HEK293T (cell line): ENCODE results near the gene LMF1.

Experiments used
- BHLHE40 ChIP-seq: fragments of 450-650 bp; IDR thresholded peaks from 2 replicates; pipeline ENCODE4 v1.6.1; 2016; ENCODE audit warnings: mild to moderate bottlenecking, moderate library complexity, borderline replicate concordance
- FOXK2 ChIP-seq: fragments of 450-650 bp; IDR thresholded peaks from 2 replicates; pipeline ENCODE4 v1.6.1; 2016; ENCODE audit warnings: mild to moderate bottlenecking
- FOXM1 ChIP-seq: fragments of 450-650 bp; IDR thresholded peaks from 2 replicates; pipeline ENCODE4 v1.6.1; 2017; ENCODE audit warnings: mild to moderate bottlenecking, borderline replicate concordance
- HDGF ChIP-seq: fragments of 450-650 bp; IDR thresholded peaks from 2 replicates; pipeline ENCODE4 v1.6.1; 2017; ENCODE audit warnings: antibody characterized with exemption, borderline replicate concordance
- NFRKB ChIP-seq: fragments of 450-650 bp; IDR thresholded peaks from 2 replicates; pipeline ENCODE4 v1.6.1; 2016; ENCODE audit warnings: mild to moderate bottlenecking, moderate library complexity
- SP1 ChIP-seq: fragments of 450-650 bp; IDR thresholded peaks from 2 replicates; pipeline ENCODE4 v1.6.1; 2017
- SUZ12 ChIP-seq: fragments of 450-650 bp; IDR thresholded peaks from 2 replicates; pipeline ENCODE4 v1.6.1; 2016; ENCODE audit warnings: mild to moderate bottlenecking
- TARDBP ChIP-seq: fragments of 450-650 bp; IDR thresholded peaks from 2 replicates; pipeline ENCODE4 v1.6.1; 2016
- ZNF384 ChIP-seq: fragments of 450-650 bp; IDR thresholded peaks from 2 replicates; pipeline ENCODE4 v1.6.1; 2016

- no peak for TF ChIP-seq HDGF
- TF ChIP-seq TARDBP = no peak
- TF ChIP-seq SP1 = no peak
- TF ChIP-seq ZNF384 = no peak
- TF ChIP-seq BHLHE40 = no peak
- no peak for TF ChIP-seq SUZ12
- TF ChIP-seq FOXM1 = no peak
- no peak for TF ChIP-seq NFRKB
- TF ChIP-seq FOXK2 = no peak
Measured at GRCh38 chr16:999677-1000076, 28.9 kb upstream of the LMF1 start.
